ENCODE results near the gene ENG. TPM values are rescaled to one million over a fixed set of nuclear protein-coding genes. Genes with fewer than 3 reads are reported as not detected.

Gene ENG
- total RNA-seq, 8 experiments from 2014 or later = 0.21 to 28.1 (median 2.4) TPM

DNA sequence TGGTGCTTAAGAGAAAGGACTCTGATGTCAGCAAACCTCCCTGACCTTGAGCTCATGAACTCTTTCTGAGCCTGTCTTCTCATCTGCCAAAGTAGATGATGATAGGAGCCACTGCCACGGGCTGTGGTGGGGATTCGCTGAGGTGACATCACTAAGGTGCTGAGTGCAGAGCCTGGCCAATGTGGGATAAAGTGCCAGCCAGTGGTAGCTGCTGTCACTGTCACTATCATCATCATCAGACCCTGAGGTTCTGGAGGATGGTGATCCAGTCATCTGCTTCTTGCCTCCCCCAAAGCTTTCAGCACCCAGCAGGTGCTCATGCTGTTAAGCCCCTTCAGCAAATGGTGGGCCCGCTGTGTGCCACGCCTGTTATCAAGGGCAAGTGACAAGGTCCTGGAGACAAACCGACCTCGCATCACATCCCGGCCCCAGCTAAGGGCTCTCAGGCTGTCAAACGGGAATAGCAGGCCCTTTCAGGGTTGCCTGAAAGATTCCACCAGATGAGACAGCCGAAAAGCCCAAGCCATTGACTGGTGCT is 45.4 kb downstream of the ENG start:
- 50 to 80% (median 59%) methylated on average over 1 to 5 of the region's 9 CpGs; no CpG with 5 or more reads in 4 of the 10 experiments for WGBS, 10 experiments
- in situ Hi-C loops (cut with MboI; ENCODE audit: low pct_unique_long_range_greater_than_20kb in 2 of 9, low sequenced_read_pairs in 9 of 9, unreplicated experiment in 9 of 9) = no loop called here
- Histone ChIP-seq H3K4me3 (no peak overlapping the region), H3K4me1 (replicated peaks in 1 of 2) (peaks cover 9 to 10% of the 10 kb centered on the region in 2 donors), H3K27ac (no peak overlapping the region)
- ATAC-seq (replicated peaks in 6 of 8) = peak in 5 of 8 experiments; percentile 31 to 79 (median 53)

DNA sequence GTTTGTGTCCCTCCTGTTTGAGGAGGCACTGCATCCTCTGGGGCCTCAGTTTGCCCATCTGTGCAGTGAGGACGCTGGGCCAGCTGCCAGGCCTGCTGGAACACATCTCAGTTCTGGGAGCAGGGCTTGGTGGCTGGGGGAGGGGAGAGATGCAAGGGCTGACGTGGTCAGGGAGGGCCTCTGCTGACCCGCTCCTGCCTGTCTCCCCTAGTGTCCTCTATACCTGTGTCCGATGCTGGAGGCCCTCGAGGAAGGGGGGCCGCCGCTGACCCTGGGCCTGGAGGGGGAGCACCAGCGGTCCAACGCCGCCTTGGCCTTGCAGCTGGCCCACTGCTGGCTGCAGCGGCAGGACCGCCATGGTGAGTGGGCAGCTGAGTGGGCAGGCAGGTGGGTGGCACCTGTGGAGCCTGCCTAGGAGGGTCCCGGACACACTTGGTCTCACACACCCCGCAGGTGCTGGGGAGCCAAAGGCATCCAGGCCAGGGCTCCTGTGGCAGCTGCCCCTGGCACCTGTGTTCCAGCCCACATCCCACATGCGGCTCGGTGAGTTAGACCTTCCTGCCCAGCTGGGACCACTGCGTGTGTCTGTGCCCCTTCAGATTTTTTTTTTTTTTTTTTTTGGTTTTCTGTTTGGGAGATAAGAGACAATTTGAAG is 46.0 kb downstream of the ENG start:
- Histone ChIP-seq H3K4me3 (no peak overlapping the region), H3K27ac (no peak overlapping the region), H3K4me1 (replicated peaks in 1 of 2) (peaks cover 15% of the 10 kb centered on the region in 2 donors)
- in situ Hi-C loops (cut with MboI; ENCODE audit: low pct_unique_long_range_greater_than_20kb in 2 of 9, low sequenced_read_pairs in 9 of 9, unreplicated experiment in 9 of 9) = no loop called here
- WGBS, 10 experiments = 80 to 100% (median 97%) methylated on average over 1 to 7 of the region's 17 CpGs; no CpG with 5 or more reads in 5 of the 10 experiments
- ATAC-seq (replicated peaks in 6 of 8) = peak in 3 of 8 experiments; percentile 3 to 8 (median 4)

DNA sequence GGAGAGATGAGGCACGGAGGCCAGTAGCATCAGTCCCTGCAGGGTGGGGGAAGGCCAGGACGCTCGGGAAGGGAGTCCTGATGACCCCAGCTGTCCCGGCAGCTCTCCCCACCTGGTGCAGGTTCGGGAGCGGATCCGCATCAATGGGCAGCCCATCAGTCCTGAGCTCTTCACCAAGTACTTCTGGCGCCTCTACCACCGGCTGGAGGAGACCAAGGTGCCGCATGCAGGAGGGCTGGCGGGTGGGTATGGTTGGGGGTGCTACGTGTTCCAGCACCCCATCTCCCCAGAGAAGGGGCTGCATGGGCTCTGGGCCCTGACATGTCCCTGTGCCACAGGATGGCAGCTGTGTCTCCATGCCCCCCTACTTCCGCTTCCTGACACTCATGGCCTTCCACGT is 47.6 kb downstream of the ENG start:
- H3K27ac ChIP-seq = no peak overlapping the region
- in situ Hi-C loops (cut with MboI; ENCODE audit: low pct_unique_long_range_greater_than_20kb in 2 of 9, low sequenced_read_pairs in 9 of 9, unreplicated experiment in 9 of 9) = no loop called here

DNA sequence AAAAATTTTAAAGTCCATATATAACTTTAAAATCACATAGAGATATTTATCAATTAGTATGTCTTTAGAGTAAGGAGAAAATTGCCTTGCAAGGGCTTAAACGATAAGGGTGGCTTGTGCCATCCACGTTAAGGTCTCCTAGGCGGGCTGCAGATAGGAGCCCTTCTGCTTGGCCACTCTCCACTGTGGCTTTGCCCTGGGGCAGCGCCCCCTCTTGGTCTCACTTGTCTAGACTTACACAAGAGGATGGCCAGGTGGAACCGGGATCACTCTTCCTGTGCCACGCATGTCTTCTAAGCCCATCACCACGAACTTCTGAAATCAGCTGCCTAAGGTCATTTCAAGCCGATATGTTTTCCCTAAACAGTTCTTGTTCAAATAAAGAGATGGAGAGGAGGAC is 48.8 kb downstream of the ENG start:
- 40 to 87% (median 75%) methylated on average over 1 to 8 of the region's 8 CpGs; no CpG with 5 or more reads in 2 of the 10 experiments for WGBS, 10 experiments
- H3K27ac ChIP-seq = no peak overlapping the region
- no peak for ATAC-seq (replicated peaks in 6 of 8)
- in situ Hi-C loops (cut with MboI; ENCODE audit: low pct_unique_long_range_greater_than_20kb in 2 of 9, low sequenced_read_pairs in 9 of 9, unreplicated experiment in 9 of 9) = no loop called here
- no peak overlapping the region for H3K4me3 ChIP-seq
- H3K4me1 ChIP-seq (replicated peaks in 1 of 2) = peaks cover 22% of the 10 kb centered on the region in 2 donors

More for the DNA sequence above, 47.6 kb downstream of the ENG start:
- WGBS, 10 experiments = 100% methylated on average over 2 of the region's 14 CpGs; no CpG with 5 or more reads in 9 of the 10 experiments
- no peak for ATAC-seq (replicated peaks in 6 of 8)
- no peak overlapping the region for H3K4me3 ChIP-seq
- H3K4me1 ChIP-seq (replicated peaks in 1 of 2) = peaks cover 21% of the 10 kb centered on the region in 2 donors

DNA sequence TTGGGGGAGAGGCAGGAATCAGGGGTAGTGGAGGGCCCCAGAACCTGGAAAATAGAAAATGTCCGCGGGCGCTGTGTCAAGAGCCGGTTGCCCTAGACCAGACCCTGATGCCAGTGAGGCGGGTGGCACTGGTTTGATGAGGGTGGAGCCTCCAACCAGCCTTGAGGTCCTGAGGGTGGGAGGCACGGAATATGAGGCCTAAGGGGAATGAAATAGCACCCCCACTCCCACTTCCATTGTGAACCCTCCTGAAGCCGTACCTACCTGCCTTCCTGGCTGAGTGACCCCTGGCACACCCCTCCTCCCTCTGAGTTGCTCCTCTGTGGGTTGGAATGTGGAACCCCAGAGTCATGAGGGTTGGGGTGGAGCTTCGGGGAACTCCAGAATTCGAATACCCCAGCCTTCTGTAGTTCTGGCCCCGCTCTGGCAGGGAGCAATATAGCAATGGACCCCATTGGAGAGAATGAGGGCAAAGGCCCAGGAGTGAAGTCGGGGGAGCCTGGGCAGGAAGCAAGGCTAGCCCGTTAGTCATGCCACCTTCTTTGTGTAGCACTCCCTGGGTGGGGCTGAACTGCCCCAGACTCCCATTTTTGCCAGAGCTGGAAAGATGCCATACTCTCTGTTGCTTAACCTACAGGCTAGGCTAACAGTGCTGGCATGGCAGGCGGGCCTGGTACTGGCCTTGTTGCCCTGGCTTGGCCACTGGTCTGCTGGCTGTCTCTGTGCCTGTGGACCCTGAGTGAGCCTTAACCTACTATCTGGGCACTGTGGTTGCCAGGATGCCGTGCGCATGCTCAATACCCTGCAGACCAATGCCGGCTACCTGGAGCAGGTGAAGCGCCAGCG is 50.7 kb downstream of the ENG start:
- in situ Hi-C loops (cut with MboI; ENCODE audit: low pct_unique_long_range_greater_than_20kb in 2 of 9, low sequenced_read_pairs in 9 of 9, unreplicated experiment in 9 of 9) = no loop called here
- Histone ChIP-seq H3K4me3 (peak overlapping the region; percentile 51 to 89 (median 82)), H3K4me1 (replicated peaks in 1 of 2) (peaks cover 14 to 16% of the 10 kb centered on the region in 2 donors), H3K27ac (peak overlapping the region; percentile 79 to 87)
- WGBS, 10 experiments = 0 to 100% (median 71%) methylated on average over 1 to 6 of the region's 18 CpGs; no CpG with 5 or more reads in 5 of the 10 experiments
- peak in 5 of 8 experiments; percentile 2 to 7 (median 4) for ATAC-seq (replicated peaks in 6 of 8)

DNA sequence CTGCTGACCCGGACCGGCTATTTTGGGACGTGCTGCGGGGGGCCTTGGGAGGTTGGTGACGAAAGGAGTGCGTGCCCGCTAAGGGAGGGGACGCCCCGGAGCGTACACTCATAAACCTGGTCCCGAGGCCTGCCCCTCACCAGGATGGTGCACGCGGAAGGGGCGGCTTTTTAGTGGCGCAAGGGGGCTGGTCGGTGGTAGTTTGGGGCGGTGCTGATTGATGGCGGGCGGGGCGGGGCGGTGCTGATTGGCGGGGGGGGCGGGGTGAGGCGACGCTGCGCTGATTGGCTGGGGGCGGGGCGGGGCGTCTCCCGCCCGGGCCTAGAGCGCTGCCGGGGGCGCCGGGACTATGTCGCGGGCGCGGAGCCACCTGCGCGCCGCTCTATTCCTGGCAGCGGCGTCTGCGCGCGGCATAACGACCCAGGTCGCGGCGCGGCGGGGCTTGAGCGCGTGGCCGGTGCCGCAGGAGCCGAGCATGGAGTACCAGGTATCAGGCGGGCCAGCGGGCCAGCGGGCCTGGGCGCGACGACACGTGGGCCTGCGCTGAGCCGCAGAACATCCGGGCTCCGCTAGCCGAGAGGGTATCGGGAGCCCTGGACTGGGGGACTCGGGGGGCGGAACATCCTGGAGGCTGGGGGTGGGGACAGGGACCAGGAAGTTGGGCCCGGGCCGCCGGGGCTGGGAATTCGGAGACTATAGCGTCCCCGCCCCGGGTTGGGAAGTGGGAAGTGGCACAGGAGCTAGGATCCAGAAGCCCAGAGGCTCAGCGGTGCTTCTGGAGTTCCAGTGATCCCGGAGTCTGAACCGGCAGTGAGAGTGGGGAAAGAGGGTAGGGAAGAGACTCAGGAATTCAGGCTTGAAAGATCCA is 51.6 kb downstream of the ENG start, which contains the start of gene FPGS:
Gene FPGS, plus strand, starts transcription at position 307 of the 868 bp plus-strand sequence. Its CDS starts 43 bp downstream, at position 350.
- Histone ChIP-seq H3K4me3 (peak within 1 kb of the TSS; percentile 51 to 89 (median 82)), H3K27ac (peak within 1 kb of the TSS; percentile 79 to 87), H3K4me1 (replicated peaks in 1 of 2) (peaks cover 14 to 16% of the 10 kb centered on the region in 2 donors)
- in situ Hi-C loops (cut with MboI; ENCODE audit: low pct_unique_long_range_greater_than_20kb in 2 of 9, low sequenced_read_pairs in 9 of 9, unreplicated experiment in 9 of 9) = no loop called here
- 0% methylated on average over 5 to 6 of the region's 83 CpGs; no CpG with 5 or more reads in 8 of the 10 experiments for WGBS, 10 experiments
- peak; percentile 79 to 92 (median 88) for ATAC-seq (replicated peaks in 6 of 8)

DNA sequence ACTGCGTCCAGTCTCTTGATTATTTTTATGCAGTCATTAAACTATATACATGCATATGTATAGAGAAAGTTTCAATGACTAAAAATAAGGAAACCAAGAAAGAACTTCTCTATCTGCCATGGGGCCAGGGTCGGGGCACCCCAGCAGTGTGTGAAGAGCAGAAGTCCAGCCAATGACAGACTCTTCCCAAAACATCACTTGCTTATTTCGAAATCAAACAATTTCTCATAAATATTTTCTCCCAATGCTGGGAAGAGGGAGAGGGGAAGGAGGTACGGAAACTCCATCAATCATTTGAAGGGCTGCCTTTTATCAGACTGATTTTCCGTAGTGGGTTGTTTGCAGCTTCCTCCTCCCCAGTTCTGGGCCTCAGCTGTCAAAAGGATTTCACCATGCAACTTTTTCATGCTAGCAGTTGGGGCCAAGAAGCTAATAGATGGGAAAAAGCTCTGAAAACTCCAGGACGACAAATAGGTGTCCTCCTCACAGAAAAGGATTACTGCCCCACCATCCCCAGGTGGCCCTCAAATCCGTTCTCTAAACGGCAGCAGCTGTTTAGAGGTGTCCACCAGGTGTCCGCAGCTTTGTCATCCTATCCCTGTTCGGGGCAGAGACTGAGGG is 52.4 kb downstream of the ENG start:
- Histone ChIP-seq H3K27ac (peak overlapping the region; percentile 34 to 61), H3K4me3 (peak overlapping the region; percentile 51 to 89 (median 82)), H3K4me1 (replicated peaks in 1 of 2) (peaks cover 14 to 16% of the 10 kb centered on the region in 2 donors)
- peak in 1 of 8 experiments; percentile 3 for ATAC-seq (replicated peaks in 6 of 8)
- in situ Hi-C loops (cut with MboI; ENCODE audit: low pct_unique_long_range_greater_than_20kb in 2 of 9, low sequenced_read_pairs in 9 of 9, unreplicated experiment in 9 of 9) = no loop called here
- WGBS, 10 experiments = 11 to 80% (median 36%) methylated on average over 1 to 7 of the region's 10 CpGs; no CpG with 5 or more reads in 1 of the 10 experiments

DNA sequence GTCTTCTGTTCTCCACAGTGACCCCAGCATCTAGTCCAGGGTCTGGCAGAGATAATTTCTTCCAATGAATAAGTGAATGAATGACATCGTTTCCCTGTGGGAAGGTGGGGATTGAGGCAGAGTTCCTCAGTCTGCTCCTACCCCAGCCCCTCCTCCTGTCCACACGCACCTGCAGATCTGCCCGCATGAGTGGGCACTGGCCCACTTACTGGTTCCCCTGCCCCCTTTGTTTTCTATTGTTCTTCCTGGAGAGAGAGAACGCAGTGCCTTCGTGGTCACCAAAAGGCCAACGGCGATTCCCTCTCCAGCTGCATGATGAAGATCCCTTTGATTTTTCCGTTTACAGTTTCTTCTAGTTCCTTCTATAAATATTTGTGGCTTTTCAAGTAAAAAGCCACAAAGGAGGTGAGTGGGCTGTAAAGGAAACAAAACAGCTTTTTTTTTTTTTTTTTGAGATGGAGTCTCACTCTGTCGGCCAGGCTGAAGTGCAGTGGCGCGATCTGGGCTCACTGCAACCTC is 57.5 kb downstream of the ENG start:
- H3K4me1 ChIP-seq (replicated peaks in 1 of 2) = peaks cover 2% of the 10 kb centered on the region in 2 donors
- peak in 4 of 8 experiments; percentile 2 to 20 (median 6) for ATAC-seq (replicated peaks in 6 of 8)
- 30 to 88% (median 45%) methylated on average over 3 to 9 of the region's 11 CpGs; no CpG with 5 or more reads in 3 of the 10 experiments for WGBS, 10 experiments
- no peak overlapping the region for H3K4me3 ChIP-seq
- H3K27ac ChIP-seq = no peak overlapping the region
- in situ Hi-C loops (cut with MboI; ENCODE audit: low pct_unique_long_range_greater_than_20kb in 2 of 9, low sequenced_read_pairs in 9 of 9, unreplicated experiment in 9 of 9) = no loop called here

DNA sequence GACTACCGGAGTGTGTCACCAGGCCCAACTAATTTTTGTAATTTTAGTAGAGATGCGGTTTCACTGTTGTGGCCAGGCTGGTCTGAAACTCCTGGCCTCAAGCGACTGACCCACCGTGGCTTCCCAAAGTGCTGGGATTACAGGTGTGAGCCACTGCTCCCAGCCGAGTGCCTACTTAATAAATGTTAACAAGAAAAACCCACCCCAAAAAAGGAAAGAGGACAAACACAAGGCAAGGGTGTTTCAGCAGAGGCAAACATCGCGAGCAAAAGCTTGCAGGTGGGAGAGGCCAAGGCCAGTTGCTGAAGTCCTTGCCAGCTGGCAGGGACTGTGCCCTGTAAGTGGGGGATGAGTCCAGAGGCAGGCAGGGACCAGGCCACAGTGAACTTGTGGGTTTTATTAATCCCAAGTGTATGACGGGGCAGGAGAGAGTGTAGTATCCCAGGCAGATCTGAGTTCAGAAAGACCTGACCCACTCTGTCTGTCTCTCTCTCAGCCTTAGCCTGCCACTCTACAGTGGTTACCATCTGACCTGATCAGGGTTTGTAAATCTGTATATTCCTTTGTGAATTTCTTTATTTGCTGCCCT is 58.1 kb downstream of the ENG start:
- in situ Hi-C loops (cut with MboI; ENCODE audit: low pct_unique_long_range_greater_than_20kb in 2 of 9, low sequenced_read_pairs in 9 of 9, unreplicated experiment in 9 of 9) = no loop called here
- 11 to 100% (median 80%) methylated on average over 2 to 6 of the region's 8 CpGs; no CpG with 5 or more reads in 2 of the 10 experiments for WGBS, 10 experiments

DNA sequence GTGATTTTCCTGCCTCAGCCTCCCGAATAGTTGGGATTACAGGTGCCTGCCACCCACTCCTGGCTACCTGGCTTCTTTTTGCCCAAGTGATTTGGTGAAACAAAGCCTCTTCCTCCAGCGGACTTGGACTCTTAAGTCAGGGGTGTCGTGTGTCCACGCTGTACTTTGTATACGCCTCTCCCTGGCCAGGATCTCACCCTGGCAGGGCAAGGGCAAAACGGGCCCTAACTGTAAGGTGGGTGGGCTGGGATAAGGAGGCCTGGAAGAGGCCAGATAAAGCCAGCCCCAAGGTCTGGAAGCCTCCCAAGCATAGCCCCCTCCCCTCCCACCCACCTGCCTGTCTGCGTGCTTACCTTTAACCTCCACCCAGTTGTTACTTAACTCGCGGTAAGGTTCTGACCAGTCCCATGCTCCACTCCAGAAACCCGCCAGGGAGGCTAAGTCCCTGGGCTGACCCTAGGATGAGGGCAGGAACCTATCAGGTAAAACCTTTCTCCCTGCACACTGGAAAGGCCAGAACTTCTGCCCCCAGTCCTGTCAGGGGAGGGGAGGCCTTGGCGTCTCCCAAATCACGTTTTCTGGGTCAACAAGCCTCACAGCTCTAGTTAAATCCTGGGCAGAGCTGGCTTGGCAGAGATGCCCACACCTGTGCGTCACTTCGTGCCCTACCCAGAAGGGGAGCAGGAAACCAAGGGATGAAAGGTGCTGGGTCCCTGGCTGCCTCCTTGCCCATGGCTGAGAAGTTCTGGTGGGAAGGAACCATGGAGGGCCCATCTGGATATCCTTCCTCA is 60.3 kb downstream of the ENG start:
- Histone ChIP-seq H3K4me3 (no peak overlapping the region), H3K27ac (no peak overlapping the region), H3K4me1 (replicated peaks in 1 of 2) (no peaks in the 10 kb centered on the region)
- 80 to 100% (median 94%) methylated on average over 1 to 8 of the region's 14 CpGs; no CpG with 5 or more reads in 4 of the 10 experiments for WGBS, 10 experiments
- in situ Hi-C loops (cut with MboI; ENCODE audit: low pct_unique_long_range_greater_than_20kb in 2 of 9, low sequenced_read_pairs in 9 of 9, unreplicated experiment in 9 of 9) = no loop called here
- ATAC-seq (replicated peaks in 6 of 8) = peak in 1 of 8 experiments; percentile 7

More for the DNA sequence above, 58.1 kb downstream of the ENG start:
- ATAC-seq (replicated peaks in 6 of 8) = peak in 7 of 8 experiments; percentile 7 to 46 (median 15)
- H3K4me1 ChIP-seq (replicated peaks in 1 of 2) = no peaks in the 10 kb centered on the region
- no peak overlapping the region for H3K4me3 ChIP-seq
- H3K27ac ChIP-seq = no peak overlapping the region
